B cell (primary cell): ENCODE data around the gene PITX3. TPM values are rescaled to one million over a fixed set of nuclear protein-coding genes. Genes with fewer than 3 reads are reported as not detected.

Experiments
- ATAC-seq: fragments of 200-7000 bp; cut with Tn5 transposase; one replicate; pipeline ENCODE4 v1.10.0; 2021; ENCODE audit warnings: low read depth, mild to moderate bottlenecking, moderate number of reproducible peaks, moderate library complexity
- CTCF ChIA-PET: fragments of 350-600 bp; sonication (Branson Sonifier 250); formaldehyde crosslinking; loops from one replicate; lab custom pipeline; 2021; ENCODE audit warnings: antibody characterized with exemption, inconsistent platforms; lab: Charles Lee
- POLR2A ChIA-PET: fragments of 350-600 bp; sonication (Branson Sonifier 250); formaldehyde crosslinking; loops from one replicate; lab custom pipeline; 2021; ENCODE audit warnings: antibody characterized with exemption; lab: Charles Lee
- DNase-seq: peaks from one replicate; pipeline ENCODE4 v3.0.0; 2013
- H2AFZ ChIP-seq: 2 replicates; pipeline ENCODE4 v1.6.1; 2012; ENCODE audit warnings: mild to moderate bottlenecking, low read depth, low read length; ENCODE audit not compliant: insufficient read depth, poor library complexity, severe bottlenecking
- H3K27ac ChIP-seq, 2 donors: 1 replicate in 1 of 2; 2 replicates in 1 of 2; pipeline ENCODE4 v1.5.1; 2012 to 2013; ENCODE audit warnings: low read length in 2 of 2, mild to moderate bottlenecking in 2 of 2, moderate library complexity in 1 of 2
- H3K27me3 ChIP-seq, 4 experiments: fragments of 200-600 bp in 1 of 4; sonication (generic) in 1 of 4; replicated peaks in 1 of 4; 1 replicate in 2 of 4; 2 replicates in 2 of 4; pipeline versions ENCODE4 v1.6.1 to v1.7.0; 2013 to 2016; ENCODE audit warnings: low read length in 3 of 4, mild to moderate bottlenecking in 2 of 4, mixed read lengths in 1 of 4, moderate library complexity in 1 of 4; ENCODE audit not compliant: insufficient read depth in 4 of 4, control insufficient read depth in 3 of 4; ENCODE audit errors: control extremely low read depth in 1 of 4
- H3K36me3 ChIP-seq, 2 experiments: replicated peaks in 1 of 2; 1 replicate in 1 of 2; 2 replicates in 1 of 2; pipeline versions ENCODE4 v1.6.1 to v1.7.1; 2013; ENCODE audit warnings: low read length in 1 of 2; ENCODE audit not compliant: insufficient read depth in 2 of 2, control insufficient read depth in 1 of 2; ENCODE audit errors: control extremely low read depth in 1 of 2, extremely low read depth in 1 of 2
- H3K4me1 ChIP-seq, 2 donors: fragments of 200-600 bp in 1 of 2; sonication (generic) in 1 of 2; 1 replicate in 1 of 2; 2 replicates in 1 of 2; pipeline versions ENCODE4 v1.5.1 to v1.6.1; 2013 to 2017; ENCODE audit warnings: low read length in 2 of 2; ENCODE audit not compliant: control insufficient read depth in 2 of 2, insufficient read depth in 2 of 2
- H3K4me2 ChIP-seq: replicated peaks from 2 replicates; pipeline ENCODE3; 2012; ENCODE audit warnings: mild to moderate bottlenecking, low read depth, low read length; ENCODE audit not compliant: poor library complexity, severe bottlenecking
- H3K4me3 ChIP-seq, 5 experiments: fragments of 200-600 bp in 1 of 5; sonication (generic) in 1 of 5; 1 replicate in 3 of 5; 2 replicates in 2 of 5; pipeline versions ENCODE4 v1.5.1 to v1.7.0; 2011 to 2016; ENCODE audit warnings: low read length in 4 of 5, mild to moderate bottlenecking in 4 of 5, low read depth in 2 of 5, control low read depth in 1 of 5, moderate library complexity in 1 of 5; ENCODE audit not compliant: insufficient read depth in 1 of 5; ENCODE audit errors: control extremely low read depth in 1 of 5, extremely low read depth in 1 of 5
- H3K79me2 ChIP-seq: fragments of 200-600 bp; sonication (generic); one replicate; pipeline ENCODE4 v1.6.0; 2016; ENCODE audit warnings: low read length; ENCODE audit not compliant: control insufficient read depth, insufficient read depth
- H3K9ac ChIP-seq: fragments of 200-600 bp; sonication (generic); 2 replicates; pipeline ENCODE4 v1.6.1; 2017; ENCODE audit warnings: mild to moderate bottlenecking, low read length, moderate library complexity
- H3K9me3 ChIP-seq, 3 donors: one replicate each; pipeline versions ENCODE4 v1.6.1 to v1.7.1; 2013; ENCODE audit warnings: low read length in 2 of 3; ENCODE audit not compliant: control insufficient read depth in 2 of 3, insufficient read depth in 1 of 3; ENCODE audit errors: control extremely low read depth in 1 of 3
- H4K20me1 ChIP-seq: 2 replicates; pipeline ENCODE4 v1.6.0; 2012; ENCODE audit warnings: mild to moderate bottlenecking, low read length; ENCODE audit not compliant: insufficient read depth, control insufficient read depth, poor library complexity, severe bottlenecking
- H3K27ac Mint-ChIP-seq: one replicate; pipeline ENCODE4 v1.8.0; 2021; ENCODE audit warnings: mixed read lengths
- H3K27me3 Mint-ChIP-seq: one replicate; pipeline ENCODE4 v1.8.0; 2021; ENCODE audit warnings: mixed read lengths
- H3K4me1 Mint-ChIP-seq: one replicate; pipeline ENCODE4 v1.8.0; 2021; ENCODE audit warnings: mixed read lengths
- H3K4me3 Mint-ChIP-seq: one replicate; pipeline ENCODE4 v1.8.0; 2021; ENCODE audit warnings: mixed read lengths
- H3K9me3 Mint-ChIP-seq: one replicate; pipeline ENCODE4 v1.8.0; 2022; ENCODE audit warnings: mixed read lengths; ENCODE audit not compliant: insufficient read depth
- CTCF ChIP-seq: fragments of 200-600 bp; IDR thresholded peaks from one replicate; pipeline ENCODE4 v1.8.0; 2022; ENCODE audit warnings: antibody characterized with exemption, mild to moderate bottlenecking
- EZH2 ChIP-seq: IDR thresholded peaks from 2 replicates; pipeline ENCODE4 v1.6.1; 2012; ENCODE audit warnings: borderline replicate concordance, low read depth, mild to moderate bottlenecking, moderate library complexity, low read length; ENCODE audit not compliant: insufficient read depth, poor library complexity, severe bottlenecking
- WGBS: methylation state at CpG from one replicate; pipeline ENCODE4 v1.1.5; 2013; ENCODE audit warnings: missing lambda C conversion rate; ENCODE audit not compliant: insufficient coverage; 5-methylcytosine and 5-hydroxymethylcytosine counted together
- intact Hi-C: fragments of 100-400 bp; cut with micrococcal nuclease; formaldehyde crosslinking; loops from one replicate; pipeline ENCODE4 v1.10.0; 2022
- polyA plus RNA-seq: library from polyadenylated mRNA; depleted of rRNA; stranded (reverse); fragments of >200 nt; gene quantifications from 2 replicates; pipeline ENCODE4 v1.2.3, GENCODE V29; 2012
- total RNA-seq, 2 donors: library from RNA; stranded (reverse); fragments of 120-200 nt in 1 of 2; gene quantifications; 1 replicate in 1 of 2; 2 replicates in 1 of 2; pipeline versions ENCODE4 v1.2.3 to v1.2.4, GENCODE V29; 2013 to 2022

Gene PITX3
- total and polyA plus RNA-seq, 2 donors (not counting 1 experiment from before 2014, with no cell fraction given) = not detected

- Mint-ChIP-seq H3K9me3 (no peaks in the 10 kb centered on the region), H3K4me1 (peaks cover 19% of the 10 kb centered on the region), H3K27ac (no peak overlapping the region), H3K27me3 (no peaks in the 10 kb centered on the region), H3K4me3 (no peak overlapping the region)
- Histone ChIP-seq H3K79me2 (peaks cover 87% of the 10 kb centered on the region), H3K9me3 (no peaks in the 10 kb centered on the region), H3K27me3 (no peaks in the 10 kb centered on the region), H2AFZ (no peak overlapping the region), H3K4me1 (no peaks in the 10 kb centered on the region), H3K4me3 (no peak overlapping the region), H4K20me1 (peaks cover 55% of the 10 kb centered on the region), H3K4me2 (no peak overlapping the region), H3K9ac (no peak overlapping the region), H3K27ac (no peak overlapping the region), H3K36me3 (peaks cover 3 to 36% of the 10 kb centered on the region in 2 experiments)
- WGBS = 96% methylated on average over 3 of the region's 3 CpGs
- TF ChIP-seq CTCF = no peak
- no peak for TF ChIP-seq EZH2
- ChIA-PET POLR2A (no interaction called here), CTCF (interaction anchor here (0.8 to 1.2 kb wide), 3 partner anchors 10 to 84 kb away, joined by 3 to 7 read pairs (median 3); no protein-coding TSS in a partner anchor)
- DNase-seq (no peak), ATAC-seq (no peak)
- intact Hi-C loops = no loop called here
Observed at GRCh38 chr10:102266670-102267069, 25.4 kb upstream of the PITX3 start.

- CTCF ChIA-PET = no interaction called here
- POLR2A ChIA-PET = no interaction called here
- no CpG with 5 or more reads among the region's 4 CpGs for WGBS
- no peaks in the 10 kb centered on the region for H3K27me3 ChIP-seq
- H3K9ac ChIP-seq = no peak overlapping the region
- ATAC-seq (no peak), DNase-seq (no peak)
- no peak overlapping the region for H3K27ac Mint-ChIP-seq
- H4K20me1 ChIP-seq = peaks cover 56% of the 10 kb centered on the region
- no peaks in the 10 kb centered on the region for H3K27me3 Mint-ChIP-seq
- H3K4me1 Mint-ChIP-seq = peaks cover 19% of the 10 kb centered on the region
- H3K9me3 ChIP-seq = no peaks in the 10 kb centered on the region
- no peaks in the 10 kb centered on the region for H3K4me1 ChIP-seq
- H2AFZ ChIP-seq = no peak overlapping the region
- no peak overlapping the region for H3K4me2 ChIP-seq
- no peak overlapping the region for H3K4me3 ChIP-seq
- H3K79me2 ChIP-seq = peaks cover 82% of the 10 kb centered on the region
- no peak overlapping the region for H3K27ac ChIP-seq
- TF ChIP-seq EZH2 (no peak), CTCF (no peak)
- no peak overlapping the region for H3K4me3 Mint-ChIP-seq
- peaks cover 5 to 52% of the 10 kb centered on the region in 2 experiments for H3K36me3 ChIP-seq
- intact Hi-C loops = no loop called here
- H3K9me3 Mint-ChIP-seq = no peaks in the 10 kb centered on the region
Observed at GRCh38 chr10:102264371-102264770, 23.1 kb upstream of the PITX3 start.
